HEK293 (cell line): Measurements from ENCODE around the gene DUSP10.

ENCODE experiments used
- CTCF ChIA-PET: fragments of 350-600 bp; formaldehyde crosslinking; extraction: SDS; loops from one replicate; lab custom pipeline; 2021; ENCODE audit warnings: antibody characterized with exemption; lab: Yijun Ruan, JAX
- POLR2A ChIA-PET: fragments of 300-600 bp; formaldehyde crosslinking; extraction: SDS; loops from one replicate; lab custom pipeline; 2020; ENCODE audit warnings: antibody characterized with exemption, inconsistent platforms; lab: Yijun Ruan, JAX
- H3K27ac ChIP-seq: fragments of 200-500 bp; sonication (Bioruptor generic); 2 replicates; pipeline ENCODE4 v1.5.1; 2014; ENCODE audit warnings: low read depth, low read length, control low read depth, inconsistent platforms; ENCODE audit errors: extremely low read depth
- H3K36me3 ChIP-seq, 2 experiments: fragments of 200-500 bp in 1 of 2; sonication (Bioruptor generic) in 1 of 2; 1 replicate in 1 of 2; 2 replicates in 1 of 2; pipeline ENCODE4 v1.5.1; 2014 to 2017; ENCODE audit warnings: inconsistent platforms in 2 of 2, low read length in 2 of 2; ENCODE audit not compliant: control insufficient read depth in 2 of 2, insufficient read depth in 1 of 2
- H3K4me1 ChIP-seq: fragments of 200-500 bp; sonication (Bioruptor generic); 2 replicates; pipeline ENCODE4 v1.5.1; 2014; ENCODE audit warnings: mild to moderate bottlenecking, low read length, inconsistent platforms; ENCODE audit not compliant: control insufficient read depth, insufficient read depth
- H3K4me3 ChIP-seq: 2 replicates; pipeline ENCODE4 v1.5.1; 2011; ENCODE audit warnings: low read depth, mild to moderate bottlenecking, control low read depth, low read length, moderate library complexity
- H3K9me3 ChIP-seq: fragments of 200-500 bp; sonication (Bioruptor generic); 2 replicates; pipeline ENCODE4 v1.5.1; 2014; ENCODE audit warnings: low read depth, low read length, inconsistent platforms; ENCODE audit not compliant: control insufficient read depth, insufficient read depth
- KLF7 ChIP-seq: fragments of 450-650 bp; formaldehyde crosslinking; IDR thresholded peaks from 2 replicates; pipeline ENCODE4 v1.5.1; 2016; ENCODE audit warnings: missing biosample characterization, missing genetic modification characterization, borderline replicate concordance
- PRDM10 ChIP-seq: fragments of 450-650 bp; formaldehyde crosslinking; IDR thresholded peaks from 2 replicates; pipeline ENCODE4 v1.5.1; 2016; ENCODE audit warnings: missing biosample characterization, missing genetic modification characterization
- SALL2 ChIP-seq: fragments of 450-650 bp; formaldehyde crosslinking; IDR thresholded peaks from 2 replicates; pipeline ENCODE4 v1.5.0; 2017; ENCODE audit warnings: missing biosample characterization, mild to moderate bottlenecking, missing genetic modification characterization, borderline replicate concordance
- ZBTB48 ChIP-seq: fragments of 450-650 bp; formaldehyde crosslinking; IDR thresholded peaks from 2 replicates; pipeline ENCODE4 v1.5.1; 2016; ENCODE audit warnings: missing biosample characterization, missing genetic modification characterization
- ZNF132 ChIP-seq: fragments of 450-650 bp; formaldehyde crosslinking; IDR thresholded peaks from 2 replicates; pipeline ENCODE4 v1.5.1; 2017; ENCODE audit warnings: missing biosample characterization, missing genetic modification characterization, borderline replicate concordance
- ZNF140 ChIP-seq: fragments of 450-650 bp; formaldehyde crosslinking; IDR thresholded peaks from 2 replicates; pipeline ENCODE4 v1.5.1; 2016; ENCODE audit warnings: missing biosample characterization, missing genetic modification characterization
- ZNF248 ChIP-seq: fragments of 450-650 bp; formaldehyde crosslinking; IDR thresholded peaks from 2 replicates; pipeline ENCODE4 v1.5.1; 2017; ENCODE audit warnings: missing biosample characterization, missing genetic modification characterization
- ZNF274 ChIP-seq, 2 experiments: fragments of 200-500 bp in 1 of 2; fragments of 450-650 bp in 1 of 2; sonication (Bioruptor generic) in 1 of 2; formaldehyde crosslinking in 1 of 2; IDR thresholded peaks; 2 replicates each; pipeline versions ENCODE4 v1.5.1 to v1.6.1; 2014 to 2016; ENCODE audit warnings: borderline replicate concordance in 1 of 2, inconsistent platforms in 1 of 2, low read length in 1 of 2, missing biosample characterization in 1 of 2, missing genetic modification characterization in 1 of 2
- ZNF350 ChIP-seq: fragments of 450-650 bp; formaldehyde crosslinking; IDR thresholded peaks from 2 replicates; pipeline ENCODE4 v1.5.0; 2017; ENCODE audit warnings: missing biosample characterization, mild to moderate bottlenecking, missing genetic modification characterization
- ZNF354C ChIP-seq: fragments of 450-650 bp; formaldehyde crosslinking; IDR thresholded peaks from 2 replicates; pipeline ENCODE4 v1.5.1; 2016; ENCODE audit warnings: missing biosample characterization, missing genetic modification characterization, low read depth, borderline replicate concordance
- ZNF423 ChIP-seq: fragments of 450-650 bp; formaldehyde crosslinking; IDR thresholded peaks from 2 replicates; pipeline ENCODE4 v1.5.1; 2016; ENCODE audit warnings: missing biosample characterization, missing genetic modification characterization
- ZNF621 ChIP-seq: fragments of 450-650 bp; formaldehyde crosslinking; IDR thresholded peaks from 2 replicates; pipeline ENCODE4 v1.5.1; 2017; ENCODE audit warnings: missing biosample characterization, missing genetic modification characterization
- ZNF623 ChIP-seq: fragments of 450-650 bp; formaldehyde crosslinking; IDR thresholded peaks from 2 replicates; pipeline ENCODE4 v1.5.1; 2016; ENCODE audit warnings: missing biosample characterization, missing genetic modification characterization
- ZNF624 ChIP-seq: fragments of 450-650 bp; formaldehyde crosslinking; IDR thresholded peaks from 2 replicates; pipeline ENCODE4 v1.5.1; 2017; ENCODE audit warnings: missing biosample characterization, missing genetic modification characterization
- ZNF830 ChIP-seq: fragments of 450-650 bp; IDR thresholded peaks from 2 replicates; pipeline ENCODE4 v1.5.0; 2018; ENCODE audit warnings: missing biosample characterization, missing genetic modification characterization, low read depth, mild to moderate bottlenecking, moderate library complexity
- ZNF843 ChIP-seq: fragments of 450-650 bp; formaldehyde crosslinking; IDR thresholded peaks from 2 replicates; pipeline ENCODE4 v1.5.1; 2016; ENCODE audit warnings: missing biosample characterization, missing genetic modification characterization
- ZSCAN23 ChIP-seq: fragments of 450-650 bp; formaldehyde crosslinking; IDR thresholded peaks from 2 replicates; pipeline ENCODE4 v1.5.1; 2016; ENCODE audit warnings: missing biosample characterization, missing genetic modification characterization

The DUSP10 gene

DNA sequence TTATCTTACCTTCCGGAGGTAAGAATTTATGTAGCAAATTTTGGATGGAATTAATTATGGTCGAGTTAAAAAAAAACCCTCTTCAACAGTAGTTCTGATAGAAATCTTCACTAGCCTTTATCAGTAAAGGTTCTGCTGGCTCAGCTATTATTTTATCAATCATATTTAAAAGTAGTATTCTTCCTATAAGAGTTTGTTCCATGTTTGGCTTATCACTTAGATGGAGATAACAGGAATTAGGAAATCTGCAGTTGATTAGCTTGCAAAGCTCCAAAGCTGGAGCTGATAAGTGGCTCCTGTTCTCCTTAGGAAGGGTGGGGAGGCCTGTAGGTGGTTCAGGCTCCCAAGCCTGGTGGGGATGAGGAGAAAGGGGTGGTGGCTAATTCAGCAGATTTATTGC, 31.5 kb upstream of the DUSP10 start:
- CTCF ChIA-PET = interaction anchor here (0.7 to 1.5 kb wide), 2 partner anchors 32 to 681 kb away, joined by 3 to 5 read pairs; no protein-coding TSS in a partner anchor

DNA sequence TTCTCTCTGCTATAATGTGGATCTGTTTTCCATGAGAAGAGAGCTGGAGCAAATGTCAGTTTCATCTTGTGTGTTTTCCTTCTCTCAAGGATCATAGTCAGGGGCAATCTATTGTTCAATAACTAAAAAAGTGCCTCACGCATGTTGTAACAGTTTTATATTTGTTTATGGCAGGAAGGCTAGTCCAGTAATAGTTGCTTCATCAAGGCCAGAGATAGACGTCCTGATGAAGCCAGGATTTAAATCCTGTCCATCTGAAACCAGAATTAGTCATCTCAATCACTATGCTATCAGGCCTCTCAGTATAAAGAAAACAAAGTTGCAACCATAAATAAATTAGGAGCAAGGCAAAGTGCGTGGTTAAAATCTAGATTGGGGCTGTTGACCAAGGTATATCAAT, 30.2 kb upstream of the DUSP10 start:
- CTCF ChIA-PET = no interaction called here
- no peak for TF ChIP-seq ZNF624 (tag by site-specific recombination)
- no peak for TF ChIP-seq ZNF248
- TF ChIP-seq ZNF274 (IDR thresholded peaks at IDR 0.05; ENCODE audit: low read length) = no peak
- no peak for TF ChIP-seq ZNF274 (tag by site-specific recombination; IDR thresholded peaks at IDR 0.05; ENCODE audit: borderline replicate concordance)
- TF ChIP-seq ZNF843 (tag by site-specific recombination) = peak; percentile 44; the same call in 1 of the 2 replicates
- TF ChIP-seq, all 188 proteins: peak for 1
- peaks cover 3% of the 10 kb centered on the region; the same call in 1 of the 2 replicates for H3K4me1 ChIP-seq
- H3K36me3 ChIP-seq = no peaks in the 10 kb centered on the region
- no peak overlapping the region for H3K4me3 ChIP-seq
- no peaks in the 10 kb centered on the region for H3K9me3 ChIP-seq
- no peak overlapping the region for H3K27ac ChIP-seq
- POLR2A ChIA-PET = no interaction called here

More for the DNA sequence above, 31.5 kb upstream of the DUSP10 start:
- no peak overlapping the region for H3K27ac ChIP-seq
- no peak overlapping the region for H3K4me3 ChIP-seq
- POLR2A ChIA-PET = no interaction called here
- no peak for TF ChIP-seq KLF7
- no peak for TF ChIP-seq ZNF350
- no peak for TF ChIP-seq ZBTB48 (tag by site-specific recombination)
- no peak for TF ChIP-seq ZNF140 (tag by site-specific recombination)
- TF ChIP-seq ZNF132 (tag by site-specific recombination) = no peak
- TF ChIP-seq SALL2 = no peak
- no peak for TF ChIP-seq PRDM10 (tag by site-specific recombination)
- no peak for TF ChIP-seq ZNF423 (tag by site-specific recombination)
- no peaks in the 10 kb centered on the region for H3K36me3 ChIP-seq
- H3K4me1 ChIP-seq = peaks cover 3% of the 10 kb centered on the region; the same call in 1 of the 2 replicates
- no peaks in the 10 kb centered on the region for H3K9me3 ChIP-seq

GRCh38 chr1:221768444-221769066, 26.7 kb upstream of the DUSP10 start:
- H3K27ac ChIP-seq = no peak overlapping the region
- TF ChIP-seq ZNF623 (tag by site-specific recombination) (no peak), ZNF830 (tag by site-specific recombination) (no peak), ZNF621 (tag by site-specific recombination) (no peak), ZNF354C (no peak), ZSCAN23 (tag by site-specific recombination) (no peak)
- peaks cover 3% of the 10 kb centered on the region; the same call in 1 of the 2 replicates for H3K4me1 ChIP-seq
- H3K36me3 ChIP-seq = no peaks in the 10 kb centered on the region
- POLR2A ChIA-PET = no interaction called here
- CTCF ChIA-PET = interaction anchor here (0.5 kb wide), 1 partner anchor 69 kb away, joined by 3 read pairs; no protein-coding TSS in a partner anchor
- no peaks in the 10 kb centered on the region for H3K9me3 ChIP-seq
- H3K4me3 ChIP-seq = no peak overlapping the region
